SHP77 (cell line): ENCODE results near the gene ALG3.
"Not testable (repeated sequence)": the region's sequence is repeated elsewhere in the genome, so short reads cannot be mapped to it uniquely, and the experiment has no call there.

Experiments
- DNase-seq, 2 experiments: peaks; one replicate each; lab custom pipeline; 2025; lab: John Stamatoyannopoulos, UW

ALG3 gene

DNA sequence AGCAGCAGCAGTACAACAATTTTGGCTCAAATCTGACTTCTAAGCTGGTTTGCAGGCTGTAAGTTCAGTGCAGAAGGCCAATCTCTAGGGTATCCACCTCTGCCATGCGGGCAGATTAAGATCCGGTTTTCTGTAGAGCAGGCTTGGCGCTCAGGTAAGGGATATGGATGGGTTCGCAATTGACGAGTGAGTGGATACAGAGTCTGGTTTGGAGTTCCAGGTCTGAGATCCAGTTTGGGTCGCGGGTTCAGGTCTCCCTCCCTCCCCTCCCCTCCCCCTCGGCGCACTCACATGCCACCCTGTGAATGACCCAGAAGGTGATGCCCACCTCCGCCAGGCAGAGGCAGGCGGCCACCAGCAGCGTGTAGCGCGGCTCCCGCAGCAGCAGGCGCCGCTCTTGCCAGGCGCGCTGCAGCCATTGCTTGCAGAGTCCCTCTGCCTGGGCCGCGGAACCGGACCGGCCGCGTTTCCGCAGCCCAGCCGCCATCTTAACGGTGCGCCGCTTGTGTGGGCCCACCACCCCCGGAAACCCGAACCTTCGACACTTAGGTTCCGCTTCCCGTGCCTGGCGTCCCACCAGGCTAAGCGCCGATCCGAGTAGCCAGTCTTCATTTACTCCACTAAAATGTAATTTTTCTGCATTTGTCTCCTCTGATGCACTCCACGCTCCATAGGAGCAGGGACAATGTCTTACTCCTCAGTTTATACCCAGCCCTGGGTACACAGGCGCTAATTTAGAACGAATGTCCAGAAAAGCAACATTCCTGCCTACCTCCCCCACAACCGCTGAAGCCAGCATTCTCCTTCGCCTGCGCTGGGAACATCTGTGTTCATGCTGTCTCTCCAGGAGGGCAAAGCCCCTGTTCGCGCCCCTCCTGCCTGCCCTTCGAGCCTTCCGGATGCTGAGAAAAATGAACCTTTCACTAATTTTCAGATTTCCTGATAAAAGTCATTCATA, at the start of gene ALG3:
TSS of gene ALG3 (minus strand) at position 509 of the 958 bp plus-strand sequence. CDS start at position 487, 22 bp downstream.
- DNase-seq: peak; percentile 63 to 77

DNA sequence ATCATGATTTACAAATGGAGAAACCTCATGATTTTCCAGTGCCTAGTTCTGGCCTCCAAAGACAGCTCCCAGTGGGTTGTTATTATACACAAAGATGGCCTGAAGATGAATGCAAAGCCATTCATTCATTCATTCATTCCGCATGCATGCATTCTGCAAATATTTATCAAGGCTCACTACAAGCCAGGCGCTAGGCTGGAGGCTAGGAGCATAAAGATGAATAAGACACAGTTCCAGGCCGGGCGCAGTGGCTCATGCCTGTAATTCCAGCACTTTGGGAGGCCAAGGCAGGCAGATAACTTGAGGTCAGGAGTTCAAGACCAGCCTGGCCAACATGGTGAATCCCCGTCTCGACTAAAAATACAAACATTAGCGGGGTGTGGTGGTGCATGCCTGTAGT, 47.9 kb upstream of the ALG3 start:
- no peak for DNase-seq

DNA sequence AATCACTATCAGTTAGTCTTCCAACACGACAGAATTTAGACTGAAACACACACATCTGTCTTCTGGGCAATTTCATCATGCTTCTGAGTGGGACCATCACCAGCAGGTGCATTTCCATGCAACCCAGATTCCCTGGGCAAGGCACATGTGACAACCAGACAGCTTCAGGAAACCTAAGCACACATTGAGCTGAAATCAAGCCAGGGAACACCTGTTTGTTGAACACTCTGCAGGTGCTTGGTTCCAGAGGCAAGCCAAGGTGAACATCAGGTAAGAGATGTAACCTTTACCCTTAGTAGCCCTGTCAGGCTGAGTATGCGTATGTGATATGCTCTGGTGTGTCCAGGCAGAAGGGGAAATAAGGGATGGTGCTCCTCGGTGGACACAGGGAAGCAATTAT, 47.0 kb upstream of the ALG3 start:
- peak in 1 of 2 experiments; percentile 3 for DNase-seq

DNA sequence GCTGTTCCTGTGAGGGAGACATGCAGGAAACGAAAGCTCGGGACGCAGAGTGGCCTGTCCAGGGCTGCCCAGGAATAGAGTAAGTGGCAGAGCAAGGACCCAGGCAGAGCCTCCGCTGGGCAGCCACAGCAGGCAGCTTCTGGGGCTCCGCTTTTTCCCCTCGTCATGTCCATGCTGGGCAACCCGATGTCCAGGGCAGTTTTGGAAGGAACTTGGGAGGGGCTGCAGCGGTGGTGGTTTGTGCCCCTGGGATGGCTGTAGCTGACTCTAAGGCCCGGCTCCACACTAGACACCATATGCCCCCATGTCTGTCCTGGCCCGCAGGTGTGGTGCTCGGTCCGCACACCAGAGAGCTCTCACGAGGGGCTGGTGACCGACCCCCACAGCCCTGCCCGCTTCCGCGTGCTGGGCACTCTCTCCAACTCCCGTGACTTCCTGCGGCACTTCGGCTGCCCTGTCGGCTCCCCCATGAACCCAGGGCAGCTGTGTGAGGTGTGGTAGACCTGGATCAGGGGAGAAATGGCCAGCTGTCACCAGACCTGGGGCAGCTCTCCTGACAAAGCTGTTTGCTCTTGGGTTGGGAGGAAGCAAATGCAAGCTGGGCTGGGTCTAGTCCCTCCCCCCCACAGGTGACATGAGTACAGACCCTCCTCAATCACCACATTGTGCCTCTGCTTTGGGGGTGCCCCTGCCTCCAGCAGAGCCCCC, 43.1 kb upstream of the ALG3 start:
- DNase-seq: no peak

DNA sequence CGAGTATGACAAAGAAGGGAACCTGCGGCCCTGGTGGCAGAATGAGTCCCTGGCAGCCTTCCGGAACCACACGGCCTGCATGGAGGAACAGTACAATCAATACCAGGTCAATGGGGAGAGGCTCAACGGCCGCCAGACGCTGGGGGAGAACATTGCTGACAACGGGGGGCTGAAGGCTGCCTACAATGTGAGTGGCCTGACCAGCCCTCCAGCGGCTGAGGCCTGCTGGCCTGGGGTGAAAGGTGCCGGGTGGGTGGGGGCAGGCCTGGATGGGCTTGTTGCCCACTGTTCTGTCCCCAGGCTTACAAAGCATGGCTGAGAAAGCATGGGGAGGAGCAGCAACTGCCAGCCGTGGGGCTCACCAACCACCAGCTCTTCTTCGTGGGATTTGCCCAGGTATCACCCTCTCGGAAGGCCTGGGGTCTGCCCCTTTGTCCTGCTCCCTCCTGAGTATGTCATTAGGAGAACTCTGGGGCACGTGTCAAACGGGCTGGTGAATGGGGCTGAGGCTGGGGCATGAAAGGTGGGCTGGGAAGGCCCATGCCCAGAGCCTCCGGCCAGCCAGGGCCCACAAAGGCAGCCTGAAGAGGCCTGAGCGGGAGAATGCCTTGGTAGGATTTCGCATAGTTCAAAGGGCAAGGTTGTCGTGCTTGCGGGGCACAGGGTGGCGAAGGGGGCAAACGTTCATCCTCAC, 42.4 kb upstream of the ALG3 start:
- DNase-seq: no peak

DNA sequence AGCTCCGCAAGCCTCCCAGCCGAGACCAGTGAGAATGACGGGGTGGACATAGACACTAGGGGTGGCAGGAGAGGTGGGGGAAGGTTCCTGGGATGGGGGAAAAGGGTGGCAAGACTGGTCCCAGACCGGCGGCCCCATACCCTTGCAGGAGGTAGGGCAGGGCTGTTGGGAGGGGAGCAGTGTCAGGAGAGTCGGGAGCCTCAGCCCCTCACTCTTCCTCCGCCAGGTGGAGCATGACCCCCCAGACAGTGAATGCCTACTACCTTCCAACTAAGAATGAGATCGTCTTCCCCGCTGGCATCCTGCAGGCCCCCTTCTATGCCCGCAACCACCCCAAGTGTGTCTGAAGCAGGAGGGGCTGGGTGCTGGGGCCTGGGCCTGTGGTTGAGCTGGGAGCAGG, 41.6 kb upstream of the ALG3 start:
- no peak for DNase-seq

DNA sequence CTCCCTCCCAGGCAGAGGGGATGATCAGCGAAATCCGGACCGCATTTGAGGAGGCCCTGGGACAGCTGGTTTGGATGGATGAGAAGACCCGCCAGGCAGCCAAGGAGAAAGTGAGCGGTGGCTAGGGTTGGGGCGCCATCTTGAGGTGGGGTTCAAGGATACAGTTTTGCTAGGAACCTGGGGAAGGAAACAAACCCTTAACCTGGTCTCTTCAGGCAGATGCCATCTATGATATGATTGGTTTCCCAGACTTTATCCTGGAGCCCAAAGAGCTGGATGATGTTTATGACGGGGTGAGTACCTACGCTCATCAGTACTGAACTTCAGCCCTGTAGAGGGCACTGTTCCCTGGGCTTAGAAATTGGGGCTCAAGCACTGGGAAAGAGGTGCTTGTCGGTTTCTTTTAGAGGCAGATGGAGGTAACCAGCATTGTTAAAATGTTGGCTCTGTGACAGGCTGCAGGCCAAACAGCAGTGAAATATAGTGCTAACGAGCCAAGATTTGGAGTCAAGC, 40.7 kb upstream of the ALG3 start:
- DNase-seq: peak; percentile 51 to 55

DNA sequence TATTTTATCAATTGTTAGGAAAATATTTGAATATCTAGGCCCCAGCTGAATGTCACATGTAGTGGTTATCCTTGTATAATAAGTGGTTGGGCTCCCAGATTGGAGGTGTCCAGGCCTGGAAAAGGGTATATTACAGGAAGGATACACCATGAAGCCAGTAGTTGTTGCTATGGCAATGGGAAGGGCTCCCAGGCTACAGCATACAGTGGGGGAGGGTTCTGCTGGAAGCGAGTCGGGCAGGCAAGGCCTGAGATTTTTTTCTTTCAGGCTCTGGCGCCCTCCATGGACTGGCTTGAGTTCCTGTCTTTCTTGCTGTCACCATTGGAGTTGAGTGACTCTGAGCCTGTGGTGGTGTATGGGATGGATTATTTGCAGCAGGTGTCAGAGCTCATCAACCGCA, 35.9 kb upstream of the ALG3 start:
- peak; percentile 77 to 82 for DNase-seq

DNA sequence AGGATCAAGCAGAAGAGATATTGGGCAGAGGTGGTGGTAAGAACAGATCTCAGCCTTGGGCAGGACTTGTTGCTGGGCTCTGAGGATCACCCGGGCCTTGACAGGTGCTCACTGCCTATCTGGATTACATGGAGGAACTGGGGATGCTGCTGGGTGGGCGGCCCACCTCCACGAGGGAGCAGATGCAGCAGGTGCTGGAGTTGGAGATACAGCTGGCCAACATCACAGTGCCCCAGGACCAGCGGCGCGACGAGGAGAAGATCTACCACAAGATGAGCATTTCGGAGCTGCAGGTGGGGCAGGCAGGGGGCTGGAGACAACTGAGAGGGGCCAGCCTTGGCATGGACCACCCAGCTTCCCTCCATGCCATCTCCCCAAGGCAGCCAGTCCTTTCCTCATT, 34.9 kb upstream of the ALG3 start:
- DNase-seq: no peak

DNA sequence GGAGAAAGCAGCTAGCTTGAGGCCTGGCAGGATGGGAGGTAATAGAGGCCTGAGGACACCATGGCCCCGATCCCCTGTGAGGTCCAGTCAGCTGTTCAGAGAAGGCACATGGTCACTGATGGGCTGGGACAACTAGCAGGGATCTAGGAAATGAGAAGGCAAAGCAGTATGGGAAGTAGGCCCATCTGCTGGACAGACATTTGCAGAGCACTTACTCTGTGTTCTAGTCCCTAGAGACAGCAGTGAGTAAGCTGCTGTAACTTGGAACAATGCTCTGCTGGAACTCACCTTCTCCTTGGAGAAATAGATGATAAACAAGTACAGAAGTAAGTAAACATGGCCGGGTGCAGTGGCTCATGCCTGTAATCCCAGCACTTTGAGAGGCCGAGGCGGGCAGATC, 34.2 kb upstream of the ALG3 start:
- no peak for DNase-seq

DNA sequence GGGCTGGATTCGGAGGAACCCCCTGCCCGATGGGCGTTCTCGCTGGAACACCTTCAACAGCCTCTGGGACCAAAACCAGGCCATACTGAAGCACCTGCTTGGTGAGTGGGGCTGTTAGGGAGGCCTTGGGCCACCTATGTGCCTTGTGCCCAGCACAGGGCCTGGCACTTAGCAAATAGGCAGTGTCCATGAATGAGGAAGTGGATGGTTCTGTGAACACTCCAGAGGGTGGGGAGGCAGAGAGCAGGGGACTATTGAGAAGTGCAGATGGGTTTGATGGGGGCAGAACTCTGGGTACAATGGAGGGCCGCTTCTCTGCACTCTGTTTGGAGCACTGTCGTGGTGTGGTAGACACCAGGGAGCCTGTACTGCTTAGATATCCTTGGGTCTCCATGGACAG, 28.6 kb upstream of the ALG3 start:
- no peak for DNase-seq

DNA sequence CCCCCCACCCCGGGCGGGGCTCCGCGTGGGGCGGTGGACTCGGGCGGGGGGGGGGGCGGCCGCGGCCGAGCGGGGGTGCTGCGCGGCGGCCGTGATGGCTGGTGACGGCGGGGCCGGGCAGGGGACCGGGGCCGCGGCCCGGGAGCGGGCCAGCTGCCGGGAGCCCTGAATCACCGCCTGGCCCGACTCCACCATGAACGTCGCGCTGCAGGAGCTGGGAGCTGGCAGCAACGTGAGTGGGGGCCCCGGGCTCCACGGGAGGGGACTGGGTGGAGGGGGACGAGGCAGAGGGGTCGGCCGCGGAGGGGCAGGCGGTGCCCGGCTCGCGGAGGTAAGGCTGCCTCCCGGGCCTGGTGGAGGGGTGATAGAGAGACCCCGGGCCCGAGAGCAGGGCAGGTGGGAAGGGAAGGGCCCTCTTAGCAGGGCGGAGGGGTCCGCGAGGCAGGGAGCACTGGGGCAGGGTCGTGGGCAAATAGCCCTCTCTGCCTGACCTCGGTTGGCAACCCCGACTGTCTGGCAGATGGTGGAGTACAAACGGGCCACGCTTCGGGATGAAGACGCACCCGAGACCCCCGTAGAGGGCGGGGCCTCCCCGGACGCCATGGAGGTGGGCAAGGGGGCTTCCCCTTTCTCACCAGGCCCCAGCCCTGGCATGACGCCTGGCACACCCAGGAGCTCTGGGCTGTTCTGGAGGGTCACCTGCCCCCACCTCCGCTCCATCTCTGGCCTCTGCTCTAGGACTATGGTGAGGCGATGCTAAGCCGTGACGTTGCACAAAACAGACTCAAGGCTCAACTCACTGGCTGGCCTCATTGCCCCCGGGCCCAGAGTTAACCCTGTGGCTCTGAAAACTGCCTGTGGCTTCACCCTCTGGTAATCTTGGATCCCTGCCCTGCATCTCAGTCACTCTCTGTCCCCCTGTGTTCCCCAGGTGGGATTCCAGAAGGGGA, 27.5 kb upstream of the ALG3 start, which contains the start of gene ECE2:
TSS of gene ECE2 (plus strand) at position 62 of the 950 bp plus-strand sequence. CDS start at position 194, 132 bp downstream.
- DNase-seq: no peak

DNA sequence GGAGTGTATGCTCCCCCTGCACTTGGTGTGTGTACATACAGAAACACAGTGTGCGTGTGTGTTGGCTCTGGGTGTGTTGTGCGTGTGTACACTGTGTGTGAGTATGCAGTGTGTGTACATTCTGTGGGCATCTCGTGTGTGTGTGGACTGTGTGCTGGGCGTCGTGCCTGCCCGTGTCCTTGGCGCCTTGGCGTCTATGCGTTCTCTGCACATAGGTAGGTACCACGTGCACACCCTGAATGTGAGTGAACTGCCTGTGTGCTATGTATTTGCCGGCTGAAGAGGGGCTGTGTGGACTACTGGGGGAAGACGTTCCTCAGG, 26.6 kb upstream of the ALG3 start:
- DNase-seq: no peak

DNA sequence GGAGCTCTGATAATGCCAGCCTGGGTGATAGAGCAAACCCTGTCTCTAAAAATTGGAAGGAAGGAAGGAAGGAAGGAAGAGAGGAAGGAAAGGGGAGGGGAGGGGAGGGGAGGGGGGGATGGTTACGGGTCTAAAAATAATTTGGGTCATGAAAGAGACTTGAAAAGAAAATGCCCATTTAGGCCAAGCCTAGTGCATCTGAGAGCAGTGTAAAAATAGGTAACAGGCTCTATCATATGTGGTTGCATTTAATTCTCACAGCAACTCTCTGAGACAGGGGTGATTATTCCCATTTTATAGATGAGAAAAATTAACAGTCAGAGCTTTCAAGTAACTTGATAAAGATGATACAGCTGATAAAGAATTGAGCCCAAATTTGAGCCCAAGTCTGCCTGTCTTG, 23.5 kb upstream of the ALG3 start:
- no peak for DNase-seq

DNA sequence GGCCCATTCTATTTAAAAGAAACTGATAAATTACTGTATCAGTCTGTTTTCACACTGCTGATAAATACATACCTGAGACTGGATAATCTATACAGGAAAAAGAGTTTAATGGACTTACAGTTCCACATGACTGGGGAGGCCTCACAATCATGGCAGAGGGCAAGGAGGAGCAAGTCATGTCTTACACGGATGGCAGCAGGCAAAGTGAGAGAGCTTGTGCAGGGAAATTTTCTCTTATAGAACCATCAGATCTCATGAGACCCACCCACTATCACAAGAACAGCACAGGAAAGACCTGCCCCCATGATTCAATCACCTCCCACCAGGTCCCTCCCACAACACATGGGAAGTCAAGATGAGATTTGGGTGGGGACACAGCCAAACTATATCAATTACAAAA, 18.5 kb upstream of the ALG3 start:
- DNase-seq: not testable (repeated sequence)

DNA sequence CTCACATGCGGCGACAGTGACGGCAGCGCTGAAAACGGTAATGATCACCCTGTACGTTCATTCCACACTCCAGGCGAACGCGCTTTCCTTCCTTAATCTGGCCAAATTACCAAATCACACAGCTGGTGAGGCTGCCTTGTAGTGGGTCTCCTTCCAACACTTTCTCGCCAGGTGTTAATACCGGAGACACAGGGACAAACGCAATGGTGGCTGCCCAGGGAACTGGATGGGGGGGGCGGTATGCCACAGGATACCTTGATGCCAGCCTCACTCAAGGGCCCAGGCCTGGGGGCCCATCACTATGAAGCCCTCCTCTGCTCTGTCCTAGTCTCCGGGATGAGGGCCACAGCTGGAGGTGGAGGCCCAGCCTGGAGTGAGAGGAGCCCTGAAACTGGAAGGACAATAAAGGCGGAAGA, 14.0 kb upstream of the ALG3 start:
- DNase-seq: no peak

DNA sequence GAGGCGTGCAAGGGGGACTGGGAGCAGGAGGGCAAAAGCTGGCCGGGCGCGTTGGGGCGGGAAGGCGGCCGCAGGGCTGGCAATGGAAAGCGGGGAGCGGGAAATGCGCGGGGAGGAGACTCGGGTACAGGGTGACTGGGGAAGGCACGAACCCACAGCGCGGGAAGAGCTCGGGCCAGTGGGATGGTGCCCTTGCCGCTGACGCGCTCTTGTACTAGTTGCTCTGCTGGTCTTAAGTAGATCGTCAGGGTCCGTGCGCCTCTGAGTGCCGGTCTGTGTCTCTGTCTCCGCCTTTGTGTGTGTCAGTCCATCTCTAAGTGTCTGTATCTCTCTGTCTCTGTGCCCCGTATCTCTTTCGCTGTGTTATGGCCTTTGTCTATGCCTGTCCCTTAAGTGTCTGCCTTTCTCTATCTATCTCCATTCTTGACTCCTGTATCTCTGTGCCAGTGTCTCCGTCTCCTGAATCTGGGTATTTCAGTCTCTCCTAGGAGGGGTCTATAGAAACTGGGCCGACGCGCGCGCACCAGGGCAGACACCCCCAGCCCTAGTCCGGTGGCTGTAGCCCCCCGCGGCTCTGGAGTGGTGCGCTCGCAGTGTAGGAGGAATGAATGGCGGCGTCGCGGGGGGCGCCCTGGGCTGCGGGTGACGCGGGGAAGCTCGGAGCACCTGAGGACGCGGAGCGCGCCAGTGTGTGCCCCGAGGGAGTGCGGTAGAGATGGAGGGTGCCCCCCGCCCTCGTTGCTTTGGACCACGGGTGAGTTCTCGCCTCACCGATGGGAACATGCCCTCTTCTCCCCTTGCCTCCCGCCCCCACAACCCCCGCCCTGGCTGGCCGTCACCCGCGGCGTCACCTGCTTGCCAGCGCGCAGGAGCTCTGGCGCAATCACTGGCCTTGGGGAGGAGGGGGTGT, 13.3 kb upstream of the ALG3 start:
- peak; percentile 38 to 80 for DNase-seq

DNA sequence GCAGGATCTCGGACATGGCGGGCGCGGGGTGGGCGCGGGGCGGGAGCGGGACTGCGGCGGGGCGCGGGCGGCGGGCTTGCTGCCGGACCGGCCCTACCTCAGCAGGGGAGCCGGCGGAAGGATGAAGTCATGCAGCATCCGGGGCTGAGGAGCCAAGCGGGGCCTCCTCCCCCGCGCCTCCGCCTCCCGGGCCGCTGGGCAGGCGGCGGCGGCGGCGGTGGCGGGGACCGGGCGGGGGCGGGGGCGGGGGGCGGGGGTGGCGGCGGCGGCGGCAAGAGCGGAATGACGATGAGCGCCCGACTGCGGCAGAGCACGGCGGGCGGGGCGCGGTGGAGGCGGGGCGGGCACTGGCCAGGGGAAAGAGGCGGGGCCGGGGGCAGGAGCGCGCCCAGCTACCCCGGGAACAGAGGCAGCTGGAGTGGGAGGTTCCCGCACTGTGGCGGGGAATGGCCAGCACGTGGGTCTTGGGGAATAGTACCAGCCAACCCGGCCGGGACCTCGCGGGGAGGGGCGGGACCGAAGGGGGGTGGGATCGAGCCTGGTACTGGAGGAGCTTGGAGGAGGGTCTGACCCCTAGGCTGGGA, 12.6 kb upstream of the ALG3 start, which contains the start of gene CAMK2N2:
TSS of gene CAMK2N2 (minus strand) at position 284 of the 584 bp plus-strand sequence. CDS start at position 16, 268 bp downstream.
- DNase-seq: peak; percentile 90 to 92

DNA sequence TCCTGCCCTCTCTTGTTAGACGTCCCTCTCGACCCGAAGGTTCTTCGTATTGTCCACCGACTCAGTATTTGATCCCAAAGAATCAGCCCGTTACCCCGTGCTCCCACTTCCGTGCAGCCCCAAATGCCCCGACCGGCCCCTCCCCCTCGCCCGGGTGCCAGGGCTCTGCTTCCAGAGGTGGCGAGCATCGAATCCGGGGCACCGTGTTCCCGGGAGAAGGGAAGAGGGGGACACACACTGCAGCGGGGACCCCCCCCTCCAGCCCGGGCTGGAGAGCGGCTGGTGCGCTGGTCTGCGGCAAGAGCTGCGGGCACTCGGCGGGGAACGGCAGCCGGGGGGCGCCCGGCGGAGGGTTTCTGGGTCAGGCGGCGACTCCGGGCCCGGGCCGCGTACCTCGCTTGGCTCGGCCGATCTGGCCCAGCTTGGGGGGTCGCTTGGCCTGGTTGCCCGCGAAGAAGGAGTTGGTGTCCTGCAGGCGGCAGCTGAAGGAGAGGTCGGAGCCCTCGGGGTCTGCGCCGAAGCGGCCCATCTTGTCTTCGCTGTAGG, 12.0 kb upstream of the ALG3 start:
- no peak for DNase-seq
